Common myeloid progenitor, CD34-positive (primary cell): ENCODE measurements around the gene ACOT13.

Experiments
- CTCF ChIA-PET: fragments of 350-600 bp; sonication (Branson Sonifier 250); formaldehyde crosslinking; loops from one replicate; lab custom pipeline; 2021; ENCODE audit warnings: antibody characterized with exemption; lab: Charles Lee
- POLR2A ChIA-PET: fragments of 350-600 bp; sonication (Branson Sonifier 250); formaldehyde crosslinking; loops from one replicate; lab custom pipeline; 2021; ENCODE audit warnings: antibody characterized with exemption; lab: Charles Lee
- DNase-seq, 3 donors: peaks; one replicate each; pipeline versions ENCODE4 v3.0.0 to v3.0.0-alpha.2; 2013
- H3K27ac ChIP-seq, 2 experiments: 1 replicate in 1 of 2; 2 replicates in 1 of 2; pipeline ENCODE4 v1.7.0; 2013; ENCODE audit warnings: inconsistent platforms in 2 of 2, low read length in 2 of 2, mild to moderate bottlenecking in 2 of 2, low read depth in 1 of 2, moderate library complexity in 1 of 2; ENCODE audit not compliant: severe bottlenecking in 2 of 2, insufficient read depth in 1 of 2, poor library complexity in 1 of 2
- H3K27me3 ChIP-seq, 5 experiments: replicated peaks in 2 of 5; 1 replicate in 3 of 5; 2 replicates in 2 of 5; pipeline versions ENCODE4 v1.6.1 to v1.7.0; 2013; ENCODE audit warnings: low read length in 4 of 5, mild to moderate bottlenecking in 2 of 5, moderate library complexity in 2 of 5, inconsistent platforms in 1 of 5; ENCODE audit not compliant: insufficient read depth in 5 of 5, control insufficient read depth in 4 of 5
- H3K36me3 ChIP-seq, 4 experiments: 1 replicate in 2 of 4; 2 replicates in 2 of 4; pipeline versions ENCODE4 v1.6.1 to v1.7.0; 2013; ENCODE audit warnings: low read length in 3 of 4, control low read depth in 1 of 4, mild to moderate bottlenecking in 1 of 4; ENCODE audit not compliant: control insufficient read depth in 4 of 4, insufficient read depth in 4 of 4
- H3K4me1 ChIP-seq, 4 experiments: 1 replicate in 3 of 4; 2 replicates in 1 of 4; pipeline versions ENCODE4 v1.6.1 to v1.7.1; 2013; ENCODE audit warnings: low read length in 3 of 4, mild to moderate bottlenecking in 3 of 4, control low read depth in 1 of 4, inconsistent platforms in 1 of 4, moderate library complexity in 1 of 4; ENCODE audit not compliant: control insufficient read depth in 4 of 4, insufficient read depth in 4 of 4; ENCODE audit errors: control extremely low read depth in 1 of 4
- H3K4me3 ChIP-seq, 7 experiments: 1 replicate in 4 of 7; 2 replicates in 3 of 7; pipeline versions ENCODE4 v1.5.1 to v1.7.0; 2013; ENCODE audit warnings: mild to moderate bottlenecking in 7 of 7, low read length in 6 of 7, moderate library complexity in 6 of 7, inconsistent platforms in 2 of 7, low read depth in 2 of 7, control low read depth in 1 of 7; ENCODE audit not compliant: insufficient read depth in 4 of 7, control insufficient read depth in 1 of 7; ENCODE audit errors: extremely low read depth in 1 of 7
- H3K9me3 ChIP-seq, 5 experiments: 1 replicate in 4 of 5; 2 replicates in 1 of 5; pipeline versions ENCODE4 v1.6.1 to v1.7.1; 2013; ENCODE audit warnings: low read length in 4 of 5, mild to moderate bottlenecking in 2 of 5, inconsistent platforms in 1 of 5, low read depth in 1 of 5, moderate library complexity in 1 of 5; ENCODE audit not compliant: control insufficient read depth in 4 of 5, insufficient read depth in 2 of 5; ENCODE audit errors: control extremely low read depth in 1 of 5
- WGBS: methylation state at CpG from one replicate; pipeline ENCODE4 v1.1.5; 2013; ENCODE audit not compliant: insufficient coverage; 5-methylcytosine and 5-hydroxymethylcytosine counted together

The ACOT13 gene

DNA sequence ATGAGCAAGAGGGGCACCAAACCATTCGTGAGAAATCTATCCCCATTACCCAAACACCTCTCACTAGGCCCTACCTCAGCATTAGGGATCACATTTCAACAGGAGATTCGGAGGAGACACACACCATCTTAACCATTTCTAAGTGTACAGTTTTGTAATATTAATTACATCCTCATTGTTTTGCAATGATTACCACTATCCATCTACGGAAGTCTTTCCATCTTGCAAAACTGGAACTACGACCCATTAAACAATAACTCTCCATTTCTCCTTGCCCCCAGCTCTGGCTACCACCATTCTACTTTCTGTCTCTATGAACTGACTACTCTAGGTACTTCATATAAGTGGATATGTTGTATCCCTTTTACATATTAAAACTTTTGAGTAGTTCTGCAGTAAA lies 20.1 kb downstream of the ACOT13 start:
- 90% methylated on average over 2 of the region's 4 CpGs for WGBS
- H3K4me3 ChIP-seq: no peak overlapping the region
- H3K27me3 ChIP-seq: no peaks in the 10 kb centered on the region
- H3K27ac ChIP-seq: no peak overlapping the region
- ChIA-PET CTCF (interaction anchor here (0.9 to 1.5 kb wide), 2 partner anchors 103 to 105 kb away, joined by 3 read pairs; no protein-coding TSS in a partner anchor), POLR2A (no interaction called here)
- H3K9me3 ChIP-seq: no peaks in the 10 kb centered on the region
- DNase-seq: no peak
- H3K36me3 ChIP-seq: peaks cover 0 to 1% (median 0%) of the 10 kb centered on the region in 4 experiments
- H3K4me1 ChIP-seq: no peaks in the 10 kb centered on the region

- Histone ChIP-seq H3K4me3 (no peak overlapping the region), H3K27me3 (no peaks in the 10 kb centered on the region), H3K36me3 (no peaks in the 10 kb centered on the region), H3K27ac (no peak overlapping the region), H3K9me3 (no peaks in the 10 kb centered on the region), H3K4me1 (no peaks in the 10 kb centered on the region)
- POLR2A ChIA-PET: no interaction called here
- CTCF ChIA-PET: interaction anchor here (1.1 to 12.3 kb wide), 4 partner anchors 24 to 114 kb away, joined by 3 to 150 read pairs (median 4); no protein-coding TSS in a partner anchor
- no peak for DNase-seq
- 100% methylated on average over 2 of the region's 2 CpGs for WGBS
Observed at GRCh38 chr6:24689964-24690363, 23.1 kb downstream of the ACOT13 start.

DNA sequence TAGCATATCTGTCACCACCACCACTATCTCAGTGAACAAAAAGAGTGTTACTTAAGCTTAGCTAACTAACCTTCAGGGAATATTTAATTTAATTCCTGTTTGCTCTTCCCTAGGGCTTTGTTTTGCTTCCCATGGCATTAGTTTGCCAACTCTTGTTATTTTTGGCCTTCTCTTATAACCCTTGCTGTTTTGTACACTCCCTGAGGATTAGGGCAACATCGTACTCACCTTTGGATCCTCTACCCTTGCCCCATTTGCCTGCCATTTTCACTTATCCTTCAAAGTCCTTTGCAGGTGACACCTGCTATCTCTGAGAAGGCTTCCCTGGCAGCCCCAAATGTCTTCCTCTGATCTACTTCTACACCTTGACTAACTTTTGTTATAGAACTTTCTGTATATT lies 23.7 kb downstream of the ACOT13 start:
- POLR2A ChIA-PET: no interaction called here

GRCh38 chr6:24691550-24691949 lies 24.7 kb downstream of the ACOT13 start:
- Histone ChIP-seq H3K36me3 (no peaks in the 10 kb centered on the region), H3K4me1 (no peaks in the 10 kb centered on the region), H3K27ac (no peak overlapping the region), H3K9me3 (no peaks in the 10 kb centered on the region), H3K4me3 (no peak overlapping the region), H3K27me3 (no peaks in the 10 kb centered on the region)
- ChIA-PET CTCF (interaction anchor here (0.9 to 12.3 kb wide), 3 partner anchors 8 to 169 kb away, joined by 3 to 150 read pairs (median 4); no protein-coding TSS in a partner anchor), POLR2A (no interaction called here)
- WGBS: 100% methylated on average over 2 of the region's 3 CpGs
- no peak for DNase-seq

More for the DNA sequence above, 23.7 kb downstream of the ACOT13 start:
- CTCF ChIA-PET: interaction anchor here (1.2 to 12.3 kb wide), 2 partner anchors 25 to 109 kb away, joined by 3 to 150 read pairs; no protein-coding TSS in a partner anchor
- no peak for DNase-seq
- Histone ChIP-seq H3K27me3 (no peaks in the 10 kb centered on the region), H3K4me3 (no peak overlapping the region), H3K4me1 (no peaks in the 10 kb centered on the region), H3K9me3 (no peaks in the 10 kb centered on the region), H3K27ac (no peak overlapping the region), H3K36me3 (no peaks in the 10 kb centered on the region)
- WGBS: no CpG with 5 or more reads among the region's 1 CpG

DNA sequence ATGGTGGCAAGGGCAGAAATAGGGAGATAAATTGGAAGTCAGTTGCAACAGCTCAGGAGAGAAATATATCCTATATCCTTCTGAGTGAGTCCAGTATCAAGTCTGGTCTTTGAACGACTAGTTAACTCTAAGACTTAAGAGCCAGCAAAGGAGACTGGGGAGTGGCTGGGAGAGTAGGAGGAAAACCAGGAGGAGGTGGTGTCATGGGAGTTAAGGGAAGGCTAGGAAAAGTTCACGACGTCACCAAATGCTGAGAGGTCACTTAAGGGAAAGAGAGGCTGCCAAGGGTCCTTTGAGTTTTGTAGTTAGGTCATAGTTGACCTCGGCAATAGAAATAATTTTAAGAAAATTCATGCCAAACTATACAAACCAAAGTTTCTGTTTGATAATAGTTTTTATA lies 25.1 kb downstream of the ACOT13 start:
- WGBS: 100% methylated on average over 1 of the region's 4 CpGs
- POLR2A ChIA-PET: no interaction called here
- CTCF ChIA-PET: interaction anchor here (0.9 to 12.3 kb wide), 4 partner anchors 9 to 169 kb away, joined by 3 to 150 read pairs (median 4); no protein-coding TSS in a partner anchor
- no peak for DNase-seq
- Histone ChIP-seq H3K4me3 (no peak overlapping the region), H3K36me3 (no peaks in the 10 kb centered on the region), H3K27me3 (no peaks in the 10 kb centered on the region), H3K9me3 (no peaks in the 10 kb centered on the region), H3K4me1 (no peaks in the 10 kb centered on the region), H3K27ac (no peak overlapping the region)

GRCh38 chr6:24692415-24692814 lies 25.5 kb downstream of the ACOT13 start:
- H3K4me1 ChIP-seq: no peaks in the 10 kb centered on the region
- POLR2A ChIA-PET: no interaction called here

DNA sequence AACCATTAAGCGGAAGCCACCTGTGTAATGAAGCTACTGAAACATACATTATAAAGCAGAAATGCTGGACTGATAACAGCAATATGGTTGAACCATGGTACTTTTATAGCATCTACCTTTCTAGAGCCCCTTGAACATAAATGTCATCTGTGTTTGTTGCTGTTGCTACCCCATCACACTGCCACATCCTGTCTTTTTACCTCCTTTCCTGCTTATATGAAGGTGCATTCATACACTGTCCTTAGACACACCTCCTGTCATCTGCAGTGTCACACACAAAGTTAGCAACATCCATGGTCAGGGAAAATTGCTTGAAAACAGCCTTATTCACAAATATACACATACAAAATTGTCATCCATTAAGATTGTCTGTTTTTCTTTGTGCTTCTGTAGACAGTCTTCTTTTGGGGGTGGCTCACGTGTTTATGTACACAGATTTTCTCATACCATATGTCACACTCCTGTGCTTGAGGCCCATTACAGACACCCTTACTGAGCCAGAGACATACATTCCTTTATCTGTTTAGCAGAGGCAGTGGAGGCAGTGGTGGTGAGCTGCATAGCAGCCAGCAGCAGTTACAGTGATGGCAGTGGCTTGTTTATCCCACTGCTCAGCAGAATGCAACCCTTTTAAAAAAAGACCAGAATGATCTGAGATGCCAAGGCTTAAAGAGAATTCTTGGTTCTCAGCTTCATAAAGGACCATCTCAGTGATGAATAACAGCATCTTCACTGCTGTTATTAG lies 26.1 kb downstream of the ACOT13 start:
- no peak for DNase-seq
- Histone ChIP-seq H3K36me3 (peaks cover 0 to under 1% (median 0%) of the 10 kb centered on the region in 4 experiments), H3K4me3 (no peak overlapping the region), H3K27ac (no peak overlapping the region), H3K27me3 (no peaks in the 10 kb centered on the region), H3K4me1 (no peaks in the 10 kb centered on the region), H3K9me3 (no peaks in the 10 kb centered on the region)
- CTCF ChIA-PET: interaction anchor here (1.5 to 12.3 kb wide), 3 partner anchors 10 to 117 kb away, joined by 3 to 150 read pairs (median 4); no protein-coding TSS in a partner anchor
- POLR2A ChIA-PET: no interaction called here
- 83% methylated on average over 1 of the region's 2 CpGs for WGBS

More at GRCh38 chr6:24692415-24692814, 25.5 kb downstream of the ACOT13 start:
- Histone ChIP-seq H3K36me3 (no peaks in the 10 kb centered on the region), H3K27me3 (no peaks in the 10 kb centered on the region), H3K9me3 (no peaks in the 10 kb centered on the region), H3K27ac (no peak overlapping the region), H3K4me3 (no peak overlapping the region)
- no peak for DNase-seq
- 100% methylated on average over 3 of the region's 3 CpGs for WGBS
- CTCF ChIA-PET: interaction anchor here (1.5 to 12.3 kb wide), 3 partner anchors 9 to 117 kb away, joined by 3 to 150 read pairs (median 4); no protein-coding TSS in a partner anchor
